ENCODE results near the gene ZNF775. TPM values are rescaled to one million over a fixed set of nuclear protein-coding genes. Genes with fewer than 3 reads are reported as not detected.

ZNF775 gene
- total RNA-seq, 1 donor from 2014 or later = 4.6 TPM

- no peak for DNase-seq (ENCODE audit: low spot score)
Observed at GRCh38 chr7:150345012-150345411, 34.1 kb upstream of the ZNF775 start.

- DNase-seq (ENCODE audit: low spot score) = no peak
Observed at GRCh38 chr7:150346922-150347321, 32.2 kb upstream of the ZNF775 start.

- no peak for DNase-seq (ENCODE audit: low spot score)
Observed at GRCh38 chr7:150351587-150352194, 27.4 kb upstream of the ZNF775 start.

GRCh38 chr7:150355666-150356059, 23.5 kb upstream of the ZNF775 start:
- DNase-seq (ENCODE audit: low spot score) = no peak

GRCh38 chr7:150356265-150356897, 22.7 kb upstream of the ZNF775 start:
- DNase-seq (ENCODE audit: low spot score) = no peak

- no peak for DNase-seq (ENCODE audit: low spot score)
Observed at GRCh38 chr7:150357270-150357669, 21.9 kb upstream of the ZNF775 start.

GRCh38 chr7:150357771-150358427, 21.2 kb upstream of the ZNF775 start:
- DNase-seq (ENCODE audit: low spot score) = no peak

- DNase-seq (ENCODE audit: low spot score) = no peak
Observed at GRCh38 chr7:150358433-150358832, 20.7 kb upstream of the ZNF775 start.

- no peak for DNase-seq (ENCODE audit: low spot score)
Observed at GRCh38 chr7:150358988-150359621, 20.0 kb upstream of the ZNF775 start.

GRCh38 chr7:150359622-150360362, 19.3 kb upstream of the ZNF775 start:
- no peak for DNase-seq (ENCODE audit: low spot score)

- no peak for DNase-seq (ENCODE audit: low spot score)
Observed at GRCh38 chr7:150360363-150361058, 18.6 kb upstream of the ZNF775 start.

GRCh38 chr7:150361402-150361801, 17.7 kb upstream of the ZNF775 start:
- DNase-seq (ENCODE audit: low spot score) = no peak

GRCh38 chr7:150361807-150362621, 17.1 kb upstream of the ZNF775 start:
- no peak for DNase-seq (ENCODE audit: low spot score)

GRCh38 chr7:150363370-150363769, 15.8 kb upstream of the ZNF775 start:
- DNase-seq (ENCODE audit: low spot score) = no peak

GRCh38 chr7:150363872-150364271, 15.3 kb upstream of the ZNF775 start:
- no peak for DNase-seq (ENCODE audit: low spot score)

- DNase-seq (ENCODE audit: low spot score) = no peak
Observed at GRCh38 chr7:150365194-150365593, 13.9 kb upstream of the ZNF775 start.

- DNase-seq (ENCODE audit: low spot score) = no peak
Observed at GRCh38 chr7:150365673-150366398, 13.3 kb upstream of the ZNF775 start.

- DNase-seq (ENCODE audit: low spot score) = no peak
Observed at GRCh38 chr7:150367677-150368095, 11.4 kb upstream of the ZNF775 start.

- DNase-seq (ENCODE audit: low spot score) = peak; percentile 90
Observed at GRCh38 chr7:150368096-150368883, 10.8 kb upstream of the ZNF775 start, which contains the start of gene REPIN1. TSS of gene REPIN1 (plus strand) at chr7:150368822. CDS start at chr7:150369712, 890 bp downstream.

All from umbilical cord (tissue), 2 donors.